K562 treated with DMSO at 1 percent for 12 hours (cell line): ENCODE data around the gene PRKACB. TPM values are rescaled to one million over a fixed set of nuclear protein-coding genes. Genes with fewer than 3 reads are reported as not detected.

Experiments
- total RNA-seq: library from RNA; unstranded; fragments of 300-600 nt; gene quantifications from 2 replicates; pipeline ENCODE4 v1.2.3, GENCODE V29; 2022; ENCODE audit not compliant: insufficient read depth

PRKACB gene
- 3.4 and 8.8 TPM in 2 replicates for total RNA-seq

GRCh38 chr1:84143796-84144565 lies at the start of gene PRKACB:
TSS of gene PRKACB (plus strand) at chr1:84144271. CDS start at chr1:84144362, 91 bp downstream.

Other genes starting within 250 kb of the PRKACB start
- gene TTLL7, start 145.1 kb upstream of the PRKACB start, total RNA-seq: 0.42 and 3.3 TPM in 2 replicates
- 0.86 TPM in 1 of 2 replicates, not detected in the other for gene SAMD13, start 157.4 kb downstream of the PRKACB start, total RNA-seq